ENCODE measurements around the gene PCDHGA12.
"Not testable (repeated sequence)": the region's sequence is repeated elsewhere in the genome, so short reads cannot be mapped to it uniquely, and the experiment has no call there.

PCDHGA12 gene

GRCh38 chr5:141417494-141418172, 12.7 kb upstream of the PCDHGA12 start, which contains the start of gene PCDHGB7:
Gene PCDHGB7, plus strand, starts transcription at chr5:141417677. Its CDS starts 183 bp downstream, at chr5:141417860.
- peak; percentile 58 for DNase-seq
- peak; percentile 67 for TF ChIP-seq CTCF (IDR thresholded peaks at IDR 0.05; ENCODE audit: low read depth, low read length)
- H3K9me3 ChIP-seq (ENCODE audit: severe bottlenecking): peaks cover 25% of the 10 kb centered on the region
- not testable (repeated sequence) for H3K36me3 ChIP-seq; H3K27me3 ChIP-seq (ENCODE audit: insufficient read depth, low read depth, severe bottlenecking); H3K4me3 ChIP-seq (ENCODE audit: low read depth, low read length); H3K27ac ChIP-seq

- Histone ChIP-seq H3K27ac (no peak overlapping the region), H3K4me3 (ENCODE audit: low read depth, low read length) (no peak overlapping the region), H3K36me3 (no peaks in the 10 kb centered on the region), H3K27me3 (ENCODE audit: insufficient read depth, low read depth, severe bottlenecking) (no peaks in the 10 kb centered on the region), H3K9me3 (ENCODE audit: severe bottlenecking) (peaks cover 25% of the 10 kb centered on the region)
- no peak for TF ChIP-seq CTCF (IDR thresholded peaks at IDR 0.05; ENCODE audit: low read depth, low read length)
- no peak for DNase-seq
These were observed 11.0 kb upstream of the PCDHGA12 start for GRCh38 chr5:141419074-141419880.

- no peak; the same call in 1 of the 2 replicates for TF ChIP-seq CTCF (IDR thresholded peaks at IDR 0.05; ENCODE audit: low read depth, low read length)
- H3K27ac ChIP-seq: no peak within 1 kb of the TSS
- no peaks in the 10 kb centered on the region for H3K27me3 ChIP-seq (ENCODE audit: insufficient read depth, low read depth, severe bottlenecking)
- no peak within 1 kb of the TSS for H3K4me3 ChIP-seq (ENCODE audit: low read depth, low read length)
- DNase-seq: peak; percentile 30
- no peaks in the 10 kb centered on the region for H3K36me3 ChIP-seq
- H3K9me3 ChIP-seq (ENCODE audit: severe bottlenecking): peaks cover 25% of the 10 kb centered on the region
These were observed 9.3 kb upstream of the PCDHGA12 start, which contains the start of gene PCDHGA11 for GRCh38 chr5:141420855-141421488. Gene PCDHGA11, plus strand, starts transcription at chr5:141421051. Its CDS starts 177 bp downstream, at chr5:141421228.

- no peak overlapping the region for H3K27ac ChIP-seq
- no peak for DNase-seq
- TF ChIP-seq CTCF (IDR thresholded peaks at IDR 0.05; ENCODE audit: low read depth, low read length): no peak
- H3K9me3 ChIP-seq (ENCODE audit: severe bottlenecking): peaks cover 25% of the 10 kb centered on the region
- no peaks in the 10 kb centered on the region for H3K36me3 ChIP-seq
- H3K4me3 ChIP-seq (ENCODE audit: low read depth, low read length): no peak overlapping the region
- H3K27me3 ChIP-seq (ENCODE audit: insufficient read depth, low read depth, severe bottlenecking): no peaks in the 10 kb centered on the region
These were observed 8.8 kb upstream of the PCDHGA12 start for GRCh38 chr5:141421489-141421855.

- Histone ChIP-seq H3K27me3 (ENCODE audit: insufficient read depth, low read depth, severe bottlenecking) (no peaks in the 10 kb centered on the region), H3K4me3 (ENCODE audit: low read depth, low read length) (no peak overlapping the region), H3K36me3 (no peaks in the 10 kb centered on the region), H3K9me3 (ENCODE audit: severe bottlenecking) (peaks cover 27% of the 10 kb centered on the region), H3K27ac (no peak overlapping the region)
- no peak for TF ChIP-seq CTCF (IDR thresholded peaks at IDR 0.05; ENCODE audit: low read depth, low read length)
- no peak for DNase-seq
These were observed 7.5 kb upstream of the PCDHGA12 start for GRCh38 chr5:141422742-141423291.
